HG03025 (cell line): ENCODE results near the gene CREB3.

ENCODE experiments used
- ATAC-seq: cut with Tn5 transposase; IDR thresholded peaks from one replicate; pipeline ENCODE4 v1.9.1; 2021; ENCODE audit warnings: mild to moderate bottlenecking, moderate library complexity; ENCODE audit not compliant: unreplicated experiment, low FRiP score

The CREB3 gene

DNA sequence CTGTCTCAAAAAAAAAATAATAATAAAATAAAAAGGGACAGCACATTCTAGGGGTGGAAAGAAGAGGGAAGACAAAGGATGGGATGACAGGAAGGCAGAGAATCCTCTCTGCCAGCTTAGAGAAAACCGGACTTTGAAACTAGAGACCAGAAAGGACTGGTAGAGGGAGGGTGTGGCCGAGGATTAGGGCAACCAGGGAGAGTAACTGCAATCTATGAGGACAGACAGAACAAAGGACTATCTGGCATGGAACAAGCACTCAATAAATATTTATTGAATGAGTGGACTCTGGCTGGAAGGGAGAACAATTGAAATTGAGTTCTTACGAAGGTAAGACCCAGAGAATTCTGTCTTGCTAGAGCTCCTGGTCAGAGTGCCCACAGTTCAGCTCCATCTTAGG, 14.1 kb downstream of the CREB3 start:
- ATAC-seq: no peak

DNA sequence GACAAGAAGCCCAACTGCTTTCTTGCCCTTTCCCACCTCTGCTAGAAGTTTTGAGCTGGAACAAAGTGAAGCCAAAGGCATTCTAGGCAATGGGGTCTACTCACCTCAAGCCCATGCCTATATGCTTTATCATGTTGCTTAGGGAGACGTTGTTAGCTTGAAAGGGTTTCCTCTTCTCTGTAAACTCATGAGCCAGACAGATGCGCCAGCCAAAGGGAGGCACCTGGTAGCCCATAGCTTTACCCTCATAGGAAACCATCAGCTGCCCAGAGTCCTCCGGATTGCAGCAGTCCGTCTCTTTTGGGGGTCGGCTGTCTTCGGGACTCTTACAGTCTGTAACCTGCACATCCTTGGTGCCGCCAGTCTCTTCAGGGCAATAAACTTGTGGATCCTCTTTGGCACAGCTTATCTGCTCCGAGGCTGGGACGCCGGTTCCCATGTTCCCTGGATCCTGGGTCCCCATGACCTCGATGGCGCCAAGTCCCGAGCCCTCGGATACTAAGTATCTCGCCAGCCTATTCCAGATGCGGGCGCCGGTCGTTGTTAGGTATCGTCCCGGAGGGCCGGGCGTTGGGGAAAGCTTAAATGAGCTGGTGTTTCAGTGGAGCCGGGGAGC, 15.9 kb downstream of the CREB3 start:
- ATAC-seq: no peak

DNA sequence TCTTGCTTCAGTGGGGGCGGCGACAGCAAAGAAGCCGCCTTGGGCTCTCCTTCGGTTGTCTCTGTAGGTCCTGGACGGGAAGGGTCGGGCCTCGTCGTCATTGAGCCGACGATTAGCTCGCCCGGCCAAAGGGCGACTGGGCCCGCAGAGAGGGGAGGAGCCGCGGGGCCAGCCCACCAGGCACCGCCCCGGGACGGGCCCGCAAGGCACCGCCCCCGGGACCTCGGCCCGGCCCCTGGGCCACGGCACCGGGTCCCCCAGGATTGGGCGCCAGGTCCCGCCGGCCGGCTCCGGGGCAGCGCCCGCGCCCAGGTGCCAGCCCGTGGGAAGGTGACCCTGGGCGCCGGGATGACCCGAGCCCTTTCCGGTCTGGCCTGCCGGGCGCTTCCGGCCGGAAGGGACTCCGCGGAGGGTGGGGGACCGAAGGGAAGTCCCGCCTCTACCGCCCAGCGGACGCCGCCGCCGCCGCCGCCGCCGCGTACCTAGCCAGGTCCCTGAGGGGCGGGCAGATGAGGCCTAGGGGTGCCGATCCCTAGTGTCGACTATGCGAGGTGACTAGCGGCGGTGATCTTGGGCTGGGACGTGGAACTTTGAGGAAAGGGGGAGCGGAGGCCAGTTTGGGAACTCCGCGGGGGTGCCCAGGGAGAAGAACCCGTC, 16.5 kb downstream of the CREB3 start, which contains the start of the genes GBA2 and RGP1:
Gene GBA2 (minus strand): TSS at position 371 of the 657 bp plus-strand sequence. CDS start 524 bp downstream, outside the sequence.
Gene RGP1 (plus strand): TSS at position 430 of the 657 bp plus-strand sequence. CDS start 469 bp downstream, outside the sequence.
- ATAC-seq: peak; percentile 63

DNA sequence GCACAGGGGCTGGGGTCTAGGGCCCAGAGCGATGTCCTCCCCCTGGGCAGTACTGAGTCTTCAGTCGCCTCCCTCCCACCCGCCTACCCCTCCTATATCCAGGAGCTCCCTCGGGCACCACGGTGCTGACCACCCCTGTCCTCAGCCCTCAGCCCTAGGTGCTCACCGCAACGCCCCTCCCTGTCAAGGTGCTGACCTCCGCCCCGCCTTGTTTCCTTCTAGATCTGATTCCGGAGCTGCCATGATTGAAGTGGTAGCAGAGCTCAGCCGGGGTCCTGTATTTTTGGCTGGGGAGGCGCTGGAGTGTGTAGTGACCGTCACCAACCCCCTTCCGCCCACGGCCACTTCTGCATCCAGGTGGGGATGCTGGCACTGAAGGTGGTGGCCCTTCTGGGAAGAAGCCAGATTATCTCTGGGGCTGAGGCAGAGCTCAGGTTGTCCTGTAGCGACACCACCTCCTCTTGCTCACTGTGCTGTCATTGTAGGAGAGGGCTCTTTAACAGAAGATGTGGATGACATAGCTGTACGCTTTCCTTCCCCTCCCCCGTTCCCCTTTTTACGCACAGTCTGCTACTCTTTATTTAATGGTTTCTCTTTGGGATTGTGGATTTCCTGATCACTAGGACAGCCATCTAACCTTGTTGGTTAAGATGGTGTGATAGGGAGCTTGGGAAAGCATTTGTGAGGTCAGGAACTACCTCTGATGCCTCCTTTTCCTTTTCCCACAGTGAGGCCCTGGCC, 17.2 kb downstream of the CREB3 start:
- no peak for ATAC-seq

DNA sequence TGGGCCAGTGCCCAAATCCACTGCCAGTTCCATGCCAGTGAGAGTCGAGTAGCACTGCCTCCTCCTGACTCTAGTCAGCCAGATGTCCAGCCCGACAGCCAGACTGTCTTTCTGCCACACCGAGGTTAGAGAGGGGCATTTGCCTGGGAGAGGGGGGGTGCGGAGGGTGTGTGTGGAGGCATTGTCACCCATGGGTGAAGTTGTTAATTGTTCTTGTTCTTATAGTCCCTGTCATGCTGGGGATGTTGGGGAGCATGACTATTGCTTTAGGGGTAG, 17.7 kb downstream of the CREB3 start:
- no peak for ATAC-seq

DNA sequence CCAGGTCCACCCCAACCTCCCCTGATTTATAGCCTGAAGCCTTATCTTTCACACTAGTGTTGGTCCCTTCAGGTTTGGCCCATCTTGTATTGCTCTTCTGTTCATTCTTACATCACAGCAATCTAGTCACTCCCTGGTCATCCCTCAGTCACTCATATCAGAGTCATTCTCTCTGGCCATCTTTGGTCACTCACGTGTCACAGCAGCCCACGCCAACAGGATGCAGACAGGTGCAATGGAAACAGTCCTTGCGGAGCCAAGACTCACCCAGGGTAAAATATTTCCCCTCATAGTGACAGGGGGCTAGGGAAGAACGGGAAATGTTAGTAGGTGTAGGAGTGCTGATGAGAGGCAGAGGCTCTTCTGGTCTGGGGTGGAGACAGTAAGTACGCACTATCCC, 21.0 kb downstream of the CREB3 start:
- ATAC-seq: no peak

DNA sequence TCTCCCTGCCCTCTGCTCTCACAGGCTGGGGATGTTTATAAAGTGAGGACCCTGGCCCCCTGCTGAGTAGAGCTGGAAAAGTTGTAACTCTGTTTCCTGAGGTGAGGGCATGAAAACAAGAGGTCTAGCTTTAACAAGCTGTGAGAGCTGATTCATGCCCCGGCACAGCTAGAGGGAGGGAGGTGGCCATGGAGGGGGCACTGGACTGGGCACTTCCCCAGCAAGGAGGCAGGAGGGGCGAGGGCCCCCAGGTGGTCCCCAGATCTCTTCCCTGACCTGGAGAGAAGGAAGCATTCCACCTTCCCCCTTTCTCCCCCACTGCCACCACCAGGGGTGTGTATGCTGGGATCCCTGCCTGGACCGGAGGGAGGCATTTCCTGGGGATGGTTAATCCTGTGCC, 21.8 kb downstream of the CREB3 start, which contains the start of gene MSMP:
Gene MSMP (minus strand): TSS at position 13 of the 400 bp plus-strand sequence. CDS start 147 bp downstream, outside the sequence.
- ATAC-seq: no peak

DNA sequence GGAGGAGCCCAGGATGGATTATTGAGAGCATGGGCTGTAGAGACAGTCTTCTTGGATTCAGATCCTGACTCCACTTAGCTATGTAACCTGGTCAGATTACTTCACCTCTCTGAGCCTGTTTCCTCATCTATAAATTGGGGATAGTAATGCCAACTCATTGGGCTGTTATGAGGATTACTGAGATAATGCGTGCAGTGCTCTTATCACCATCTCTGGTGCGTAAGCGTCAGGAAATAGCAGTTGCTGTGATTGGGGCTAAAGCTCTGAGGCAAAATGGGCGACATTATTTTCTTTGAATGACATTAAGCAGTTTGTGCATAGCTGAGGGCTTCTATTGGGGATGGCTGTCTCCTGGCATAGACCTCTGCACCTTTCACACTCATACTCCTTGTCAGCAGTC, 22.6 kb downstream of the CREB3 start:
- ATAC-seq: no peak

DNA sequence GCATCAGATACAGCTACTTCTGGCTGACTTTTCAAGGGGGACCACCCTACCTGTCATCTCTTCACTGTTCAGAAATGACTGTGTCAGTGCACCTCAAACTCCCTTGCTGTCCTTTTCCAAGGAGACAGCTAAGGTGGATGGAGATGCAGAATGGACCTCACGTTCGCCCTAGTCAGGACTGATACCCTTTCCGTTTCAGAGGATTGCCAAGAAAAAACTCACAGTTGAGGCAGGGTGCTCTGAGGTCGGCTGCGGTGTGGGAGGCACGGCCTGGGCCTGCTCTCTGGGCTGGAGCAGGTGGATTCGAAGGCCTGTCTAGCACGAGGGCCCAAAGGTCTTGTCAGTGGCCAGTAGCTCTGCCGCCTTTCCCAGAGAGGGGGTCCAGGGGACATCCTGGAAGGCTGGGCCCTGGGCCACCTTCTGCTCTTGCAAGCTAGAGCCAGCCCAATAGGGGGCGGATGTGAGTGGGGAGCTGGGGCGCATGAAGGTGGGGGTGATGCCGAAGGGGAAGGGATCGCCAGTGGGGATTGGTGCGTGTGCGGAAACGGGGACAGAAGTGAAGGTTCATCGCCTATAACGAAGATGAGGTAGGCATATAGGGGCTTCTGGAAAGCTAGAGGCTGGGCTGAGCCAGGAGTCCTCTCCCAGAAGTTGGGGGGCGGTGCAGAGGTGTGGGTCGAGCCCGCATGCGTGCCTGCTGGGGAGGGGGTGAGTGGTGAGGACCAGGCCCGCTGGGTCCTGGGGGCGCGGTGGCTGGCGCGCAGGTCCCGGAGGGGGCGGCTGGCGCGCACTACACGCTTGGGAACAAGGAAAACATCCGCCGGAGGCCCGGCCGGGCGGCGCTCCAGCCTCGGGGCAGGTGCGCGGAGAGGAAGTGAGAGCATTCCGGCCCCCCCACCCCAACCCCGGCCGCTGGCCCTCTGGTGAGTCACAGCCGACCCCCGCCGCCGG, 24.1 kb downstream of the CREB3 start:
- ATAC-seq: peak; percentile 44

DNA sequence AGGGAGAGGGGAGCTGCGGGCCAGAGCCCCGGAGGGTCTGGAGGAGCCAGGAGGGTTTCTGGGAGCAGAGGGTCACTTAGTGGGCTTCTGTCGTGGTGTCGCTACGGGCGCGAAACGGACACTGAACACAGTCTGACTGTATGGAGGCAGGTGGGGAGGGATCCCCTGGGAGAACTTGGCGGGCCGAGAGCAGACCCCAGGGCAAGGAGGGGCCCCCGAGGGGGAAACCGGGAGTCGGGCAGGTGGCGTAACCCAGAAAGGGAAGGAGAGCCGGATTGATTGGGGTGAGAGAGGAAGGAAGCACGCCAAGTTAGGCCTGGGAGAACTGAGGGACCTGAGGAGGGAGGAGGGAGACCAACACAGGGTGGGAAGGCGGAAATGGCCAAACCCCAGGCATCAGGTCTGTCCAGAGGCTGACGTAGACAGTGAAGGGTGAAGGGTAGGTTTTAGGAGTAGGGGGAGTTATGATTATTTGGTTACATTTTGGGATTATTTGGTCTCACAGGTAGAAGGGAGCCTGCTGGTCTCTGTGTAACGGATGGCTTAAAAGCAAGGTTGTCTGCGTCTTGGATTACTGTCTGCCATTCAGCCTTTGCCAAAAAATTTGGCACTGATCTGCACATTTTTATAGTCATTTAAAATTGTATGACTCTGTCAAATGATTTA, 24.9 kb downstream of the CREB3 start:
- no peak for ATAC-seq

DNA sequence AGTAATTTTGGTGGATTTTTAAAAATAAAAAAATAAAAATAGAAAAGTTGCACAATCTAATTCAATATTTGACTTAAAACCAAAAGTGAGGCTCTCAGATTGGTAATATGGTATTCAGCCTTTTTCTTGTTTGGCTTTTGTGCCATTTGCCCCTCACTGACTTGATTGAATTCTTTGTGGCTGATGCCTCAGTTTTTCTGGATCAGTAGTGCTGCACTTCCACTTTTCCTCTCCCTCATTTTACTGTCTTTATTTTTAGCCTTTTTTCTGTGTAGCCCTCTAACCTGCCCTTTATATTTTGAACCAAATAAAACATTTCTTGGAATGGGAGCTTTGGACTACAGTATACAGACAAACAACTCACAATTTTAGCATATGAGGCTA, 25.4 kb downstream of the CREB3 start:
- no peak for ATAC-seq

DNA sequence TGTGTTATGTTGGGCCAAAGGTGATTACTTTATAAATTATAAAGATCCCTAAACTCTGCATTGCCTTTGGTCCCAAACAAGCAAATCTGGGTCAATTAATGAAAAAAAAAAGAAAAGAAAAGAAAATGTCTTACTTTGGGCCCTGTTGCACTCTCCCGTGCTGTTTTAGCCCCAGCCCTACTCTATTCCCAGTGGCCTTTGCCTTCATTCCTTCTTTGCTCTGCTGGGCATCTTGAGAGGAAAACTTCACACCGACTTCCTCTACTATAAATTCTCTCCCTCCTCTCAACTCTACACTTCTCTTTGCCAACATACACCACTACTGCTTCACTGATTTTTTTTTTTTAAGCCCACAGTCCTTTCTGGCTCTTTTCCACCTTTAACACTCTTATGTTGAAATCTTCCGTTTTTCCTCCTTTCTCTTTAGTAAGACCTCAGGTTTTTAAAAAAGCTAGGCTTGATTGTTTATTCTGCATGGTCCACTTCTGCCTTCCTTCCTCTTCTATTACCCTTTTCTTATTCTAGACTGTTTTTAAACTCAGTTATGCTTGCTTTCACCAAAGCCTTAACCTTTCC, 26.1 kb downstream of the CREB3 start:
- no peak for ATAC-seq

DNA sequence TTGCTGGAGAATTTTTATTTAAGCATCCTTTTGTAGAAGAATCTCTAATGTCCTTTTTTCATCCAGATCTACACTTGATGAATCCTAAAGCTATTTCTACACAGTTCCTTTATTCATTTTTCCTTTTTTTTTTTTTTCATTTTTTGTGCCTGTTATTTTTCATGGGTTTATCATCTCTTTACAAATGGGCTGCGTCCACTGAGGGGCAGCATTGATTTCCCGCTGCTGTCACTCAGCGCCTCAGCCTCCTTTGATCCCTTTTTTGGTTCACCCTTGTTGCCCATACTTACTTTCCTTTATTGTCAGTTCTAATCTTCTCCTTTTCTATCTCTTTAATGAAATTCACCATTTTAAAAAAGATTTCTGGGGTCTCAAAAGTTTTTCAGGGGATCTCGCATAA, 27.3 kb downstream of the CREB3 start:
- no peak for ATAC-seq

DNA sequence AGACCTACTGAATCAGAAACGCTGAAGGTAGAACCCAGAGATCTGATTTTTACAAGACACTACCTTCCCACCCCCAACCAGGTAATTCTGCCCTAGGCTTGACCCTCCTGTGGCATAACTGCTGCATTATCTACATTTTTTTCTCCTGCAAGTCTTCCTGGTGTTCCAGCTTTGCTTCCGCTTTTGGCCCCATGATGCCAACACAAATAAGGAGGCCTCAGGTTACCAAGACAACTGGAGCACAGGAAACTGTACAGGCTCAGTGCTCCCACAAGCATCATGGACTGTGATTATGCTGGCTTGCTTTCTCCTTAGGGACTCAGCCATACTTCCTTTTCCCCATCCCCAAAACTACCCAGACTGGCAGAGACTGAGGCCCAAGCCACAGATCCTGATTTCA, 28.2 kb downstream of the CREB3 start:
- no peak for ATAC-seq

DNA sequence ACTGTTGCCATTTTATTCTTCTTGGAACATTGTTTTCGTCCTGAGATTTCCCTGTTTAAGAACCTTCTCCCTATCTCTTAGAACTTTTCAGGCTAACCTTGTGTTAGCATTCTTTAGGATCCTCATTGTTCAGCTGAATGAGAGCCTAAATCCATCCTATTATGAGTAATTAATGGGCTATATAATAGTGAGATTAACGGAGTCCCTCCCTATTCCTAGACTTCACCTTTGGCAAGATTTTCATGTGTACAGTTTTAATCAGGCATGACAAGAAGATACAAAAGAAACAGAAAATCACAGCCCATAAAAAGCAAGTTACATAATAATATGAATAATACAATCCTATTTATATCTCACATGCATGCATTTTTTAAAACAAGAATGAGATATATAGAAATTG, 30.7 kb downstream of the CREB3 start:
- no peak for ATAC-seq

DNA sequence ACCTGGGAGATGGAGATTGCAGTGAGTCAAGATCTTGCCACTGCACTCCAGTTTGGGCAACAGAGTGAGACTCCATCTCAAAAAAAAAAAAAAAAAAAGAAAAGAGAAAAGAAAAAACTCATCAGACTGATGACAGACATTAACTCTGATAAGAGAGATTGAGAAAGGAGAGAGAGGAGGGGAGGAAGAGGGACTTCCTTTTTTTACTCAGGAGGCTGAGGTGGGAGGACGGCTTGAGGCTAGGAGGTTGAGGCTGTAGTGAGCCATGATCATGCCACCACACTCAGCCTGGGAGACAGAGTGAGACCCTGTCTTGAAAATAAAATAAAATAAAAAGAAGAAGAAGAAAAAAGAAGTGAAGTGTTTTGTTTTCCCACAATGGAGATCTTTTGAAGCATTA, 31.3 kb downstream of the CREB3 start:
- no peak for ATAC-seq

DNA sequence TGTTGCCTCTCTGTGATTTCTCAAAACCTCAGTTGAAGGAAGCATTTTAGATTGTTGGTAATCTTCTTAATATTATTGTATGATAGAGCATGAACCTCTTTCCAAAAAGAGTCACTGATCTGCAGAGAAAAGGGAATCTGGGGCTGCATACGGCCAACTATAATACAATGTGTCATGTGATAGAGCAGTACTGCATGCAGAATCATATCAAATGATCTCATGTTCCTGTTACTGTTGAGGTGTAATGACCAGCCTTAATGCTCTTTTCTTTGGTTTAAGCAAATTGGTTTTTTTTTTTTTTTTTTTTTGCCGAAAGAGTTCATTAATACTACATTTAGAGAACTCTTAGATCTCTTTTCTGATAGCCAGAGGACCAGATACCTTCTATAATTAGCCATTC, 34.5 kb downstream of the CREB3 start:
- no peak for ATAC-seq

DNA sequence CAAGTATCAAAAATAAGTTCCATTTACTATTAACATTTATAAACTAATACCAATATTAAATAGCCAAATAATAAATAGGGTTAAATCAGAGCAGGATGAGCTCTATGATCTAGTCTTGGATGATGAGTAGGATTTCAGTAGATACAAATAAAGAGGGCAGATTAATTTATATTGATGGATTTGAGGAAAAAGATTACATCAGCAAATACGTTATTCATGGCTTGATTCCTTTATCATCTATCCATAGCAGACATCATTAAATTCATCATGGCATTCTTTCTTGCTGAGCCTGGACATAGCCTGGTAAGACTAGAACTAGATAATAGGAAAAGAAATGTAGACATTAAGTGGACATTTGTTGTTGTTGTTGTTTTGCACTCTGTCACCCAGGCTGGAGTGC, 35.0 kb downstream of the CREB3 start:
- ATAC-seq: no peak

DNA sequence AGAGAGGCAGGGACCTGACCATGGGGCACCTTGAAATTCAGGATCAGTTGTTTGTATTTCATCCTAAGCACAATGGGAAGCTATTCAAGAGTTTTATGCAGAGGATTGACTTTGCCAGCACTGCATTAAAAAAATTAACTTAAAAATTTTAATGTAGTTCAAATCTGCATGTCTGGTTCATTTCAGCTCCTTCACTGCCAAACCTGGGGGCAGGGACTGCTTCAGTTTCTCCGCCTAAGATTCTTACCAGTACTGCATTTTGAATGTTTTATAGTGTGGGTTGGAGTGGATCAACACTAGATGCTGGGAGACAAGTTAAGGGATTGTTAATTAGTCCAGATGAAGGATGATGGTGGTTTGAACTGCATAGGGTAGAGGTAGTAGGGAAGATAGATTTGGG, 37.3 kb downstream of the CREB3 start:
- no peak for ATAC-seq

DNA sequence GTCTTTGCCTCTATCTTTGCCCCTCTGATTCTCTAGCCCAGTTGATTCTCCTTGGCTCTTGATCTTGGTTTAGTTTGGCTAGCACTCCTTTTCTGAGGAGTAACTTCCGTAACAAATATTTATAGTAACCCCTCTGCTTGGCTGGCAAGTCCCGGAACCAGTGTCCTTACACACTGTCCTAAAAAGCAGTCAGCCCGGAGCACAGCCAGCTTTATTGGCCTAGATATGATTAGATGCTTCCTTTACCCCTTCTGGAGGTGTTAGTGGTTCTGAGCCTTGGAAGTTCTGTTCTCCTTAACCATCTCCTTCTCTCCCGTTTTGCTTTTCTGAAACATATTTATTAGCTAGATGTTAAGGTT, 38.6 kb downstream of the CREB3 start:
- ATAC-seq: no peak
